ENCODE data around the gene PACSIN3. TPM values are rescaled to one million over a fixed set of nuclear protein-coding genes. Genes with fewer than 3 reads are reported as not detected.

PACSIN3 gene
- total and polyA plus RNA-seq, 2 of the 13 experiments (the other 11 are each of a cell fraction or from before 2014, with no cell fraction given), result 47.9 to 93.3 TPM

DNA sequence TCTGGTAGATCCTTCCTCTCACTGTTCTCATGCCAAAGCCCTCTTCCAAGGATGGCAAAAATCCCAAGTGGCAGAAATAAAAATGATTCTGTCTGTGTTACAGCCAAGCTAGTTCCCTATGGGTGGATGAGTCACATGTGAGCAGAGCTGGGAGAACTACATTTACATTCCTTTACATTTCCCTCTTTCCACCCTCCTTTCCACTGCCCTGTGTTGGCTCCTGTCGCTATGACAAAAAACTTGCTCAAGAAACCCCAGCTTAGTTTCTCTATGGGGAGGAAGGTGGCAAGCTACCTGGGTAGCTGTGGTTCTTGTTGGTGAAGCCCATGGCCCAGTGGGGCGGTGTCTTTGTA is 18.4 kb upstream of the PACSIN3 start:
- Histone ChIP-seq H3K9me3 (ENCODE audit: low read length) (no peaks in the 10 kb centered on the region), H3K4me3 (replicated peaks in 1 of 3; ENCODE audit: insufficient read depth in 1 of 3, low read depth in 2 of 3, low read length in 3 of 3) (no peak overlapping the region), H3K36me3 (replicated peaks in 1 of 2; ENCODE audit: control insufficient read depth in 1 of 2, insufficient read depth in 2 of 2, low read length in 2 of 2) (no peaks in the 10 kb centered on the region), H3K9ac (ENCODE audit: insufficient read depth, low read depth, low read length) (no peak overlapping the region), H3K79me2 (ENCODE audit: insufficient read depth, low read length) (no peaks in the 10 kb centered on the region), H3K4me2 (ENCODE audit: low read depth, low read length) (no peak overlapping the region), H2AFZ (ENCODE audit: low read length) (no peak overlapping the region), H4K20me1 (ENCODE audit: insufficient read depth, low read length) (no peaks in the 10 kb centered on the region), H3K4me1 (ENCODE audit: insufficient read depth, low read length) (peaks cover 63% of the 10 kb centered on the region), H3K27ac (ENCODE audit: extremely low read length, insufficient read depth, low read length) (no peak overlapping the region), H3K27me3 (ENCODE audit: control insufficient read depth in 1 of 2, insufficient read depth in 2 of 2, low read length in 2 of 2) (no peaks in the 10 kb centered on the region)
- TF ChIP-seq GATAD2A (CRISPR knock-in tag; IDR thresholded peaks at IDR 0.05), result no peak
- WGBS (ENCODE audit: low lambda C conversion rate), result 85% methylated on average over 2 of the region's 2 CpGs
- intact Hi-C loops (cut with micrococcal nuclease; ENCODE audit: unreplicated experiment) (no loop called here), in situ Hi-C loops (cut with HindIII; ENCODE audit: extremely low pct_ligation_motif_present, low pct_unique_long_range_greater_than_20kb) (no loop called here)
- ChIA-PET POLR2A (interaction anchor here (0.7 to 4.2 kb wide), 4 partner anchors 10 to 19 kb away, joined by 3 to 33 read pairs (median 12); partner anchors contain the start of gene DDB2), CTCF (ENCODE audit: low intra/inter-chr PET ratio, low total read pairs) (no interaction called here)
- FAIRE-seq, result no peak
- peak; percentile 34; the same call in 2 of the 3 replicates for ATAC-seq
- BruUV-seq (replicated peaks), result no TSS peak
- no peak for DNase-seq (ENCODE audit: low spot score)

DNA sequence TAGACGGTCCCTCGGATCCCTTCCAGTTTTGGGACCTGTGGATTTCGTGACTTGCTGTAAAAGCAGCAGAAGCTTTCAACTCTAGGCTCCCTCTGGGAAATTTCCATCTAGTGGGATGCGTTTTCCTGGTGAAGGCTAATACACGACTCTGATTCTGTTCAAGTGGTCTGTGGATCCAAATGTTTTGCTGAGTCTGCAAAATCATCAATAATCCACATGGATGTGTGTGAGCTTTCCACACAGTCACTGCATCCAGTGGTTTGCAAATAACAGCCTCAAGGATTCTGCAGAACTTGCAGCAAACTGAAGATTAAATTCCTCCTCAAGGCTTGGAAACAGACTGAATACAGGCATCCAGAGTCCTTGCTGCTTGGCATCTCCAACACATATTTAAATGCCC is 16.3 kb upstream of the PACSIN3 start:
- H3K79me2 ChIP-seq (ENCODE audit: insufficient read depth, low read length), result no peaks in the 10 kb centered on the region
- H3K4me3 ChIP-seq (replicated peaks in 1 of 3; ENCODE audit: insufficient read depth in 1 of 3, low read depth in 2 of 3, low read length in 3 of 3), result no peak overlapping the region
- H3K9ac ChIP-seq (ENCODE audit: insufficient read depth, low read depth, low read length), result no peak overlapping the region
- H3K36me3 ChIP-seq (replicated peaks in 1 of 2; ENCODE audit: control insufficient read depth in 1 of 2, insufficient read depth in 2 of 2, low read length in 2 of 2), result no peaks in the 10 kb centered on the region
- DNase-seq (ENCODE audit: low spot score), result no peak
- H3K9me3 ChIP-seq (ENCODE audit: low read length), result no peaks in the 10 kb centered on the region
- ChIA-PET POLR2A (interaction anchor here (1.9 to 4.2 kb wide), 2 partner anchors 12 to 17 kb away, joined by 8 to 19 read pairs; partner anchors contain the start of gene DDB2), CTCF (ENCODE audit: low intra/inter-chr PET ratio, low total read pairs) (no interaction called here)
- FAIRE-seq, result no peak
- no peak overlapping the region for H2AFZ ChIP-seq (ENCODE audit: low read length)
- no peak for ATAC-seq
- H3K4me2 ChIP-seq (ENCODE audit: low read depth, low read length), result no peak overlapping the region
- H3K27me3 ChIP-seq (ENCODE audit: control insufficient read depth in 1 of 2, insufficient read depth in 2 of 2, low read length in 2 of 2), result no peaks in the 10 kb centered on the region
- 58% methylated on average over 4 of the region's 5 CpGs for WGBS (ENCODE audit: low lambda C conversion rate)
- H4K20me1 ChIP-seq (ENCODE audit: insufficient read depth, low read length), result no peaks in the 10 kb centered on the region
- TF ChIP-seq ZMYM4 (CRISPR knock-in tag; IDR thresholded peaks at IDR 0.05), result no peak
- peak; percentile 99 for TF ChIP-seq MAFK (conservative IDR thresholded peaks at IDR 0.05 in 1 of 2, IDR thresholded peaks at IDR 0.05 in 1 of 2; ENCODE audit: low read length in 2 of 2)
- TF ChIP-seq MAFF (IDR thresholded peaks at IDR 0.05; ENCODE audit: low read depth, low read length), result peak; percentile 99
- peak; percentile 48; the same call in 1 of the 2 replicates for TF ChIP-seq MAFG (CRISPR knock-in tag; IDR thresholded peaks at IDR 0.05)
- BruUV-seq (replicated peaks), result no TSS peak
- intact Hi-C loops (cut with micrococcal nuclease; ENCODE audit: unreplicated experiment), result no loop called here
- in situ Hi-C loops (cut with HindIII; ENCODE audit: extremely low pct_ligation_motif_present, low pct_unique_long_range_greater_than_20kb), result no loop called here
- no peak overlapping the region for H3K27ac ChIP-seq (ENCODE audit: extremely low read length, insufficient read depth, low read length)
- peaks cover 42% of the 10 kb centered on the region for H3K4me1 ChIP-seq (ENCODE audit: insufficient read depth, low read length)
